HG02943 (cell line): ENCODE measurements around the gene DYSF.

Experiments
- ATAC-seq: cut with Tn5 transposase; IDR thresholded peaks from one replicate; pipeline ENCODE4 v1.9.1; 2021; ENCODE audit warnings: mild to moderate bottlenecking, low read depth, moderate library complexity; ENCODE audit not compliant: unreplicated experiment

DYSF gene

GRCh38 chr2:71735676-71736075, 282.3 kb downstream of the DYSF start:
- no peak for ATAC-seq
